ENCODE measurements around the gene EXOC3. TPM values are rescaled to one million over a fixed set of nuclear protein-coding genes. Genes with fewer than 3 reads are reported as not detected.

Gene EXOC3
- total RNA-seq, 4 donors from 2014 or later: 44.3 to 81.7 (median 54.0) TPM

- Histone ChIP-seq H3K27me3 (peaks cover 69 to 81% (median 75%) of the 10 kb centered on the region in 3 donors), H3K27ac (no peak overlapping the region), H3K4me1 (no peaks in the 10 kb centered on the region), H3K4me3 (no peak overlapping the region), H3K9me3 (no peaks in the 10 kb centered on the region), H3K36me3 (no peaks in the 10 kb centered on the region)
- ATAC-seq (no peak), DNase-seq (no peak)
- no peak for TF ChIP-seq CTCF (IDR thresholded peaks at IDR 0.05 in 4 of 5, conservative IDR thresholded peaks at IDR 0.05 in 1 of 5)
- TF ChIP-seq POLR2A (IDR thresholded peaks at IDR 0.05): no peak
- in situ Hi-C loops (cut with MboI; ENCODE audit: low sequenced_read_pairs in 4 of 4) (no loop called here), intact Hi-C loops (cut with DNase I; ENCODE audit: low total_unique reads) (no loop called here)
Observed at GRCh38 chr5:482021-482420, 39.0 kb downstream of the EXOC3 start.

- in situ Hi-C loops (cut with MboI; ENCODE audit: low sequenced_read_pairs in 4 of 4) (no loop called here), intact Hi-C loops (cut with DNase I; ENCODE audit: low total_unique reads) (no loop called here)
- no peak for ATAC-seq
- Histone ChIP-seq H3K36me3 (no peaks in the 10 kb centered on the region), H3K4me1 (no peaks in the 10 kb centered on the region), H3K9me3 (no peaks in the 10 kb centered on the region), H3K27me3 (peaks cover 64 to 76% (median 70%) of the 10 kb centered on the region in 3 donors), H3K4me3 (no peak overlapping the region), H3K27ac (no peak overlapping the region)
- TF ChIP-seq POLR2A (IDR thresholded peaks at IDR 0.05): no peak
- TF ChIP-seq CTCF (IDR thresholded peaks at IDR 0.05 in 4 of 5, conservative IDR thresholded peaks at IDR 0.05 in 1 of 5): no peak
- DNase-seq: no peak
Observed at GRCh38 chr5:482506-482905, 39.5 kb downstream of the EXOC3 start.

- in situ Hi-C loops (cut with MboI; ENCODE audit: low sequenced_read_pairs in 4 of 4) (no loop called here), intact Hi-C loops (cut with DNase I; ENCODE audit: low total_unique reads) (no loop called here)
- DNase-seq (no peak), ATAC-seq (no peak)
- no peaks in the 10 kb centered on the region for H3K4me1 ChIP-seq
- no peak overlapping the region for H3K27ac ChIP-seq
- no peaks in the 10 kb centered on the region for H3K9me3 ChIP-seq
- TF ChIP-seq CTCF (IDR thresholded peaks at IDR 0.05 in 4 of 5, conservative IDR thresholded peaks at IDR 0.05 in 1 of 5) (no peak), POLR2A (IDR thresholded peaks at IDR 0.05) (no peak)
- no peak overlapping the region for H3K4me3 ChIP-seq
- no peaks in the 10 kb centered on the region for H3K36me3 ChIP-seq
- H3K27me3 ChIP-seq: peaks cover 59 to 72% (median 65%) of the 10 kb centered on the region in 3 donors
Observed at GRCh38 chr5:483011-483410, 40.0 kb downstream of the EXOC3 start.

GRCh38 chr5:483434-484140 is 40.6 kb downstream of the EXOC3 start:
- Histone ChIP-seq H3K4me3 (no peak overlapping the region), H3K9me3 (no peaks in the 10 kb centered on the region), H3K4me1 (no peaks in the 10 kb centered on the region), H3K36me3 (no peaks in the 10 kb centered on the region), H3K27ac (no peak overlapping the region), H3K27me3 (peaks cover 55 to 72% (median 62%) of the 10 kb centered on the region in 3 donors)
- no peak for TF ChIP-seq POLR2A (IDR thresholded peaks at IDR 0.05)
- TF ChIP-seq CTCF (IDR thresholded peaks at IDR 0.05 in 4 of 5, conservative IDR thresholded peaks at IDR 0.05 in 1 of 5): no peak
- no peak for ATAC-seq
- DNase-seq: no peak
- in situ Hi-C loops (cut with MboI; ENCODE audit: low sequenced_read_pairs in 4 of 4): no loop called here
- intact Hi-C loops (cut with DNase I; ENCODE audit: low total_unique reads): no loop called here

GRCh38 chr5:484556-484955 is 41.6 kb downstream of the EXOC3 start:
- Histone ChIP-seq H3K27me3 (peaks cover 46 to 71% (median 62%) of the 10 kb centered on the region in 3 donors), H3K9me3 (no peaks in the 10 kb centered on the region), H3K27ac (no peak overlapping the region), H3K4me1 (no peaks in the 10 kb centered on the region), H3K4me3 (no peak overlapping the region), H3K36me3 (no peaks in the 10 kb centered on the region)
- TF ChIP-seq POLR2A (IDR thresholded peaks at IDR 0.05): no peak
- TF ChIP-seq CTCF (IDR thresholded peaks at IDR 0.05 in 4 of 5, conservative IDR thresholded peaks at IDR 0.05 in 1 of 5): no peak
- DNase-seq (no peak), ATAC-seq (no peak)
- intact Hi-C loops (cut with DNase I; ENCODE audit: low total_unique reads): no loop called here
- in situ Hi-C loops (cut with MboI; ENCODE audit: low sequenced_read_pairs in 4 of 4): no loop called here

Data from gastrocnemius medialis (tissue), 4 donors.